Islet precursor cell (in vitro differentiated cells): ENCODE data around the gene ZNF740.
"Not testable (repeated sequence)": the region's sequence is repeated elsewhere in the genome, so short reads cannot be mapped to it uniquely, and the experiment has no call there.

ENCODE experiments used
- DNase-seq: peaks from one replicate; pipeline ENCODE4 v3.0.0-alpha.2; 2018

ZNF740 gene, protein sequence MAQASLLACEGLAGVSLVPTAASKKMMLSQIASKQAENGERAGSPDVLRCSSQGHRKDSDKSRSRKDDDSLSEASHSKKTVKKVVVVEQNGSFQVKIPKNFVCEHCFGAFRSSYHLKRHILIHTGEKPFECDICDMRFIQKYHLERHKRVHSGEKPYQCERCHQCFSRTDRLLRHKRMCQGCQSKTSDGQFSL

GRCh38 chr12:53180220-53180930 lies at the start of gene ZNF740, which contains the start of gene CSAD:
Gene ZNF740, plus strand, starts transcription at chr12:53180722. Its CDS starts 1,262 bp downstream, at chr12:53181984.
Gene CSAD, minus strand, starts transcription at chr12:53180925. Its CDS starts 7,455 bp downstream, at chr12:53173470.
- peak; percentile 100 for DNase-seq

DNA sequence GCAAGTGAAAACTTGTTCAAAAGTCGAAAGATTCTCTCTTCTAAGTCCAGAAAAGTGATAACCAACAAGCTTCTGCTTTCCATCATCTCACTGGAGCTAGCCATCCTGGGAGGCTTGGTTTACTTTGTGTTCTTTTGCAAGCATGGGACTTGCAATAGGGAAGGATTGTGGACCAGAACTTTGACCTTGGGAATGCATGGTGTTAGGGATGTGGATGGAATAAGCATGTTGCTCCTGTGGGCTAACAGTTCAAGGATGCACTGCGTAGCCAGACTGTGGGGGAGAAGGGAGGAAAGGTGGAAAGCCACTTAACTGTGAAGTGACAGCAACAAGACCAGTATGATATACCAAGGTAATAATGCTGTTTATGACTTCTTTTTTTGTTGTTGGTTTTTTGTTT lies 48.7 kb upstream of the ZNF740 start:
- no peak for DNase-seq

DNA sequence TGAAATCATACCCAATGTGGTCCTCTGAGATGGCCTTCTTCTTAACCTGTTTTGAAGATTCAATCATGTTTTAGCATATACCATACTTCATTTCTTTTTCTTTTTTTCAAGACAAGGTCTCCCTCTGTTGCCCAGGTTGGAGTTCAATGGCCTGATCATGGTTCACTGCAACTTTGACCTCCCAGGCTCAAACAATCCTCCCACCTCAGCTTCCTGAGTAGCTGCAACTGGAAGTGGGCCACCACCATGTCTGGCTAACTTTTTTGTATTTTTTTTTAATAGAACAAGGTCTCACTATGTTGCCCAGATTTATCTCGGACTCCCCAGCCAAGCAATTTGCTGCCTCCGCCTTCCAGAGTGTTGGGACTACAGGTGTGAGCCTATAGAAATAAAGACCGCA lies 46.8 kb upstream of the ZNF740 start:
- no peak for DNase-seq

GRCh38 chr12:53143355-53143754 lies 37.2 kb upstream of the ZNF740 start:
- DNase-seq = no peak

DNA sequence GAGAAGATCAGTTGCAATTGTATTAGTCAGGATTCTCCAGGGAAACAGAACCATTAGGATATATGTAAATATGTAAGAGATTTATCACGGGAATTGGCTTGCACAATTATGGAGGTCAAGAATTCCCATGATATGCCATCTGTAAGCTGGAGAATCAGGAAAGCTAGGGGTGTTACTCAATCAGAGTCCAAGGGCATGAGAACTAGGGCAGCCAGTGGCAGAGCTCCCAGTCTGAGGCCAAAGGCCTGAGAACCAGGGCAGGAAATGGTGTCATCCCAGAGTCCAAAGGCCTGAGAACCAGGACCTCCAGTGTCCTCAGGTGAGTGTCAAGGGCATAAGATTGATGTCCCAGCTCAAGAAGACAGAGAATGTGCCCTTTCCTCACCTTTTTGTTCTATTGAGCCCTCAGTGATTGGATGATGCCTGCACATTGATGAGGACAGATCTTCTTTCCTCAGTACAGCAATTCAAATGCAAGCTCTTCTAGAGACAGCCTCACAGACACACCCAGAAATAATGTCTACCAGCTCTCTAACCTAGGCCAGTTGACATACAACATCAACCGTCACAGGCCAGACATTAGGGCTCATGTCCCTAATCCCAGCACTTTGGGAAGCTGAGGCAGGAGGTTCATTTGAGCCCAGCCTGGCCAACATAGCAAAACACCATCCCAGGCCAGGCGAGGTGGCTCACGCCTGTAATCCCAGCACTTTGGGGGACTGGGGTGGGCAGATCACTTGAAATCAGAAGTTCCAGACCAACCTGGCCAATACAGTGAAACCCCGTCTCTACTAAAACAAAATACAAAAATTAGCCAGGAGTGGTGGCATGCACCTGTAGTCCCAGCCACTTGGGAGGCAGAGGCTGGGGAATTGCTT lies 34.9 kb upstream of the ZNF740 start:
- no peak for DNase-seq

DNA sequence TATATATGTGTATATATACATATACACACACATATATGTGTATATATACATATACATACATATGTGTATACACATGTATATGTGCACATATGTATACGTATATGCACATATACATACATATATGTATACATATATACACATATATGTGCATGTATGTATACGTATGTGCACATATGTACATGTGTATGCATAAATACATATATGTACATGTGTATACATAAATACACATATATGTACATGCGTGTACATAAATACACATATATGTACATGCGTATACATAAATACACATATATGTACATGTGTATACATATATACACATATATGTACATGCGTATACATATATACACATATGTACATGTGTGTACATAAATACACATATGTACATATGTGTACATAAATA lies 33.3 kb upstream of the ZNF740 start:
- DNase-seq = no peak

DNA sequence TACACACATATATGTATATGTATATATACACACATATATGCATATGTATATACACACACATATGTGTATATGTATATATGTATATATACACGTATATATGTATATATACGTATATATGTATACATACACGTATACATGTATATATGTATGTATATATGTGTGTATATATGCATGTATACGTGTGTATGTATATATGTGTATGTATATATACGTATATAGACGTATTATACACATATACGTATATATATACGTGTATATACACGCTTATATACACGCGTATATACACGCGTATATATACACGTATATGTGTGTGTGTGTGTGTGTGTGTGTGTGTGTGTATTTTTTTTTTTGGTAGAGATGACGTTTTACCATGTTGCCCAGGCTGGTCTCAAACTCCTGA lies 32.9 kb upstream of the ZNF740 start:
- no peak for DNase-seq

- no peak for DNase-seq
These were observed 29.5 kb upstream of the ZNF740 start for GRCh38 chr12:53151039-53151438.

DNA sequence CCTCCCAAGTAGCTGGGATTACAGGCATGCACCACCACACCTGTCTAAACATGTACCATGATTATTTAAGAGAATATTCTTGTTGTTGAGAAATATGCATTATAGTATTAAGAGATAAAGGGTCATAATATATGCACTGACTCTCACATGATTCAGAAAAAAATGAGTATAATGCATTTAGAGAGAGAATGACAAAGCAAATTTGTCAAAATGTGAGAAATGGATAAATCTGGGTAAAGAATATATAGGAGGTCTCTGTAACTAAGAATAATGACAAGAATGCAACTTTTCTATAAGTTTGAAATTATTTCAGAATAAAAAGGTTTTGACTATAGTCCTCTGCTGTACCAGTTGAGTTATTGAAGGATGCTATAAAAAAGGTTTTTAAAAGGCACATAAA lies 28.1 kb upstream of the ZNF740 start:
- no peak for DNase-seq

GRCh38 chr12:53159195-53159839 lies 21.2 kb upstream of the ZNF740 start:
- DNase-seq = peak; percentile 95

DNA sequence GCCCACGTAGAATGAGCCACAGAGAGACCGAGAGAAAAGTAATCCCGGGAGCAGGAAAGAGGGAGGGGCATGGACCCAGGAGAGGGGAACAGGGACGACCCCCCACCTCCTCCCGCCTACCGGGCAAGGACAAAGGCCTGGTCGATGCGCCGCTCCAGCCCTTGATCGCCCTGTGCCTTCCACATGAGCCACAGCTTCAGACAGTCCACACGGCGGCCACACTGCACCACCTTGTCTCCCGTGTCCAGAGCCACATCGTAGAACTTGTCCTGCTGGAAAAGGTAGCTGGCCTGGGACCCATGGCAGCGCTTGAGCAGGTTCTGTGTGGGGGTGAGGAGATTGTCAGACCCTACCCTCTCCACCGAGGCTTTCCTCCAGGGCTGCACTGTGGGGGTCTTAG lies 20.5 kb upstream of the ZNF740 start:
- DNase-seq = no peak

- DNase-seq = peak; percentile 67
These were observed 19.8 kb upstream of the ZNF740 start for GRCh38 chr12:53160673-53161072.

- no peak for DNase-seq
These were observed 19.2 kb upstream of the ZNF740 start for GRCh38 chr12:53161119-53161911.

- DNase-seq = not testable (repeated sequence)
These were observed 17.5 kb upstream of the ZNF740 start for GRCh38 chr12:53163008-53163407.

GRCh38 chr12:53166837-53167236 lies 13.7 kb upstream of the ZNF740 start:
- DNase-seq = no peak

DNA sequence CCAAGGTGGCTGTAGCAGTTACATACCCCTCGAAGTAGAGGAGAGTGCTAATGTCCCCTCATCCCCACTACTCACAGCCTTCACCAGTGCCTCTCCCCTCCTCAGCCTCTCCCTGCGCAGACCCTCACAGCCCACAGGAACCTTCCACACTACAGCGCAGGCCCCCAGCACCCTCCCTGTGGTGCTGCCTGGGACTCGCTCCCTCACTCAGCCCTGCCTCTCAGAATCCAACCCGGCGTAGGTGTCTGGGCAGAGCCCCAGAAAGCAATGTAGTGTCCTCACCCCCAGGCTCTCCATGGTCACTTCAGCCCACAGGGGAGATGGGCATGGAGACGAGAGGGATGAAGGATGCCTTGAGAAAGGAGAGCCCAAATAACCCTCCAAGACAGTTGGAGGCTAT lies 10.9 kb upstream of the ZNF740 start:
- DNase-seq = no peak

DNA sequence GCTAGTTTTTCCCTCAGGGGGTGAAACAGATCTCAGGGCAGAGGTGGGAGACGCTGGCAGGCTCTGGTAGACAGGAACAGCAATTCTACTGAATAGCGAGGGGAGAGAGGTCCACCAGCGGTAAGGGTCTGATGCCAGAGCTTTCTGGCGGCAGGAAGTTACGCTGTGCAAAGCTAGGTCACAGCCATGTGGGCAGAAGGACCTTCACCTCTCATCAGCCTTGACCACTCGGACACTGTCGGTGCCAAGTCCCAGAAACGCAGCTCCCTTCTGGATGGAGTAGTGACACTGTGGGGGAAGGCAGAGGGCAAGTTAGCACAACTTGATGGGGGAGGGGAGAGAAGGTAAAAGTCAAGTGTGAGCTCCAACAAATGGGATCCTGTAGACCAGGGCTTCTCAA lies 10.3 kb upstream of the ZNF740 start:
- DNase-seq = no peak

DNA sequence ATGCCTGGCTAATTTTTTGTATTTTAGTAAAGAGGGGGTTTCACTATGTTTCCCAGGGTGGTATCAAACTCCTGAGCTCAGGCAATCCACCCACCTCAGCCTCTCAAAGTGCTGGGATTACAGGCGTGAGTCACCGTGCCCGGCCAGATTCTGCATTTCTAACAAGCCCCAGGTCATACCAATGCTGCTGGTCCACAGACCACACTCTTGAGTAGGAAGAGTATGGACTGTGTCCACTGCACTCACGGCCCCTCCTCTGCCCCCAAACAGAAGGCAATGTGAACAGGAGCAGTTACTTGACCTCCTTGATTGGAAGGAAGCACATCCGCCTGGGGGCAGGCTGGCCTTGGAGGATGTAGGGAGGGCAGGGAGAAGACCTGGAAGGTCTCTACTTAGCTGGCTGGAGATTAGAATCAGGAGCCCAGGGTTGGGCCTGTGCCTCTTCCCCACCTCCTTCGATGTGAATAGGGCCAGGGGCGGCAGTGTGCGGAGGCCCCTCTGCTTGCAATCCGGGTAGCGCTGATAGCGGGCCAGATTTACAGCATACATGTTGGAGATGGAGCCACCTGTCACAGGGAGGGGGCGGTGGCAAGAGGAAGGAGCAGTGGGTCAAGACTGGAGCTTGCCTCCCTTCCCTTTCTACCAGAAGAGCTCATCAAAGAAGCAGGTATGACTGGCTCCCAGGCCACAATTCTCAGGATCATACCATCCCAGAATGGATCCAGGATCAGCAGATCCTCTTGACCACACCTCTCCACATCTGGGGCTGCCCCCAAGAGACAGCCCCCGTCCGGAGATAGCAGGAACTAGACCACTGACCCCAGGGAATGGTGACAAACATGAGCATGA lies 9.4 kb upstream of the ZNF740 start:
- DNase-seq = peak; percentile 82

DNA sequence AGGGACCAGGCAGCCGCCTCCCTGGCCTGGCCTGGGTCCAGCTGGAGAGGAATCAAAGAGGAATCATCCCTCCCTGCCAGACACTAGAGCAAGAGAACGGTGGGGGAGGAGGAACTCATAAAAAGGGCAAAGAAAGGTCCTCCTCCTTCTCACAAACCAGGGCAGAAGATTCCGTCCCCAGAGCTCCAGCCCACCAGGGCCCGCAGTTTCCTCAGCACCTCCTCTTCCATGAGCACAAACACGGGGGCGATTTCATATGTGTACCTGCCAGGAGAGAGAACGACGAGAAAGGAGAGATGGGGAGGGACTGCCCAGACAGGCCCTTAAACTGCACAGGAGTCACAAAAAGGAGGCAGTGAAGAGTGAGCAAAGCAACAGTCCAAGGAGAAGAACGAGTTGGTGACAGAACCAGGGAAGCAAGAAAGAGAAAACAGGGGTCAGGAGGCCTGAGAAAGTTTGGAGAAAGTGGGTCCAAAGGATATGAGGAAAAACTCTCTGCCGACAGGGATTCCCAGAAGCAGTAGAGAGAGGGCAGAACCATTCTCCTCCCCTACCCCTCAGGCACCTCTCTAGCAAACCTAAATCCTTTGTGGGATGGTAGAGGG lies 8.7 kb upstream of the ZNF740 start:
- no peak for DNase-seq

- peak; percentile 89 for DNase-seq
These were observed 8.2 kb upstream of the ZNF740 start for GRCh38 chr12:53172352-53172751.
